ENCODE results near the gene SPATS2L.

Gene SPATS2L

GRCh38 chr2:200305797-200306195 lies 697 bp upstream of the SPATS2L start:
- DNase-seq (ENCODE audit: low spot score), result no peak
- H3K27ac ChIP-seq (ENCODE audit: poor library complexity, severe bottlenecking), result peak overlapping the region; percentile 87
- no peak; the same call in 2 of the 3 replicates for ATAC-seq (ENCODE audit: low read depth)
- no peaks in the 10 kb centered on the region for H3K36me3 ChIP-seq (ENCODE audit: low read depth)
- H3K4me3 ChIP-seq (ENCODE audit: severe bottlenecking), result peak overlapping the region; percentile 85
- no peaks in the 10 kb centered on the region for H3K9me3 ChIP-seq (ENCODE audit: severe bottlenecking)
- TF ChIP-seq CTCF (IDR thresholded peaks at IDR 0.05; ENCODE audit: poor library complexity, severe bottlenecking), result no peak
- H3K27me3 ChIP-seq (ENCODE audit: insufficient read depth, poor library complexity, severe bottlenecking), result no peaks in the 10 kb centered on the region
- H3K4me1 ChIP-seq (ENCODE audit: insufficient read depth, poor library complexity, severe bottlenecking), result peaks cover 54% of the 10 kb centered on the region

GRCh38 chr2:200306931-200307723 lies 634 bp downstream of the SPATS2L start:
- Histone ChIP-seq H3K27ac (ENCODE audit: poor library complexity, severe bottlenecking) (peak overlapping the region; percentile 87), H3K4me1 (ENCODE audit: insufficient read depth, poor library complexity, severe bottlenecking) (peaks cover 48% of the 10 kb centered on the region), H3K9me3 (ENCODE audit: severe bottlenecking) (no peaks in the 10 kb centered on the region), H3K4me3 (ENCODE audit: severe bottlenecking) (peak overlapping the region; percentile 85), H3K36me3 (ENCODE audit: low read depth) (no peaks in the 10 kb centered on the region), H3K27me3 (ENCODE audit: insufficient read depth, poor library complexity, severe bottlenecking) (no peaks in the 10 kb centered on the region)
- DNase-seq (ENCODE audit: low spot score) (no peak), ATAC-seq (ENCODE audit: low read depth) (peak; percentile 20)
- TF ChIP-seq CTCF (IDR thresholded peaks at IDR 0.05; ENCODE audit: poor library complexity, severe bottlenecking), result no peak

- no peak for ATAC-seq (ENCODE audit: low read depth)
- no peak for TF ChIP-seq CTCF (IDR thresholded peaks at IDR 0.05; ENCODE audit: poor library complexity, severe bottlenecking)
- Histone ChIP-seq H3K27me3 (ENCODE audit: insufficient read depth, poor library complexity, severe bottlenecking) (no peaks in the 10 kb centered on the region), H3K27ac (ENCODE audit: poor library complexity, severe bottlenecking) (peak overlapping the region; percentile 87), H3K4me3 (ENCODE audit: severe bottlenecking) (peak overlapping the region; percentile 85), H3K9me3 (ENCODE audit: severe bottlenecking) (no peaks in the 10 kb centered on the region), H3K36me3 (ENCODE audit: low read depth) (no peaks in the 10 kb centered on the region), H3K4me1 (ENCODE audit: insufficient read depth, poor library complexity, severe bottlenecking) (peaks cover 41% of the 10 kb centered on the region)
- no peak for DNase-seq (ENCODE audit: low spot score)
These were observed 1.4 kb downstream of the SPATS2L start for GRCh38 chr2:200307724-200308545.

- peak overlapping the region; percentile 85 for H3K4me3 ChIP-seq (ENCODE audit: severe bottlenecking)
- no peaks in the 10 kb centered on the region for H3K9me3 ChIP-seq (ENCODE audit: severe bottlenecking)
- no peaks in the 10 kb centered on the region for H3K36me3 ChIP-seq (ENCODE audit: low read depth)
- DNase-seq (ENCODE audit: low spot score) (no peak), ATAC-seq (ENCODE audit: low read depth) (no peak)
- H3K27ac ChIP-seq (ENCODE audit: poor library complexity, severe bottlenecking), result peak overlapping the region; percentile 87
- TF ChIP-seq CTCF (IDR thresholded peaks at IDR 0.05; ENCODE audit: poor library complexity, severe bottlenecking), result peak; percentile 58
- no peaks in the 10 kb centered on the region for H3K27me3 ChIP-seq (ENCODE audit: insufficient read depth, poor library complexity, severe bottlenecking)
- H3K4me1 ChIP-seq (ENCODE audit: insufficient read depth, poor library complexity, severe bottlenecking), result peaks cover 35% of the 10 kb centered on the region
These were observed 2.2 kb downstream of the SPATS2L start for GRCh38 chr2:200308546-200309295.
